ENCODE results near the gene FZD7.

DNA sequence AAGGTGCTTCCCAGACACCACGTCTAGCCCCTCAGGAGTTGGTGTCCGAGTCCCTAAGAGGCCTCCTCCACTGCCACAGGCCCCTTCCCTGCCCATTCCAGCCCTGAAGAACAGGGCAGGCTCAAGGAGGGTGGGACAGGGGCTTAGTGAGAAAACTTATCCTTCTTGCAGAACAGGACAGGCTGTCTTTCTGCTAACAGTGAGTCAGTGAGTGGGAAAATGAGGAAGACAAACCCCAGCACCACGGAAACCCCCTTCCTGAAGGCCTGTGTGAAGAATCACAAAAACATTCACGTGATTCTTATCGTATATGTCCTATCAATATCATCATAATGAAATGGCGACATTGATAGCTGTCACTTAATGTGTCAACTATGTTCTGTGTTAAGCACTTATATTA is 9.8 kb downstream of the FZD7 start:
- TF ChIP-seq, protein P1, sequence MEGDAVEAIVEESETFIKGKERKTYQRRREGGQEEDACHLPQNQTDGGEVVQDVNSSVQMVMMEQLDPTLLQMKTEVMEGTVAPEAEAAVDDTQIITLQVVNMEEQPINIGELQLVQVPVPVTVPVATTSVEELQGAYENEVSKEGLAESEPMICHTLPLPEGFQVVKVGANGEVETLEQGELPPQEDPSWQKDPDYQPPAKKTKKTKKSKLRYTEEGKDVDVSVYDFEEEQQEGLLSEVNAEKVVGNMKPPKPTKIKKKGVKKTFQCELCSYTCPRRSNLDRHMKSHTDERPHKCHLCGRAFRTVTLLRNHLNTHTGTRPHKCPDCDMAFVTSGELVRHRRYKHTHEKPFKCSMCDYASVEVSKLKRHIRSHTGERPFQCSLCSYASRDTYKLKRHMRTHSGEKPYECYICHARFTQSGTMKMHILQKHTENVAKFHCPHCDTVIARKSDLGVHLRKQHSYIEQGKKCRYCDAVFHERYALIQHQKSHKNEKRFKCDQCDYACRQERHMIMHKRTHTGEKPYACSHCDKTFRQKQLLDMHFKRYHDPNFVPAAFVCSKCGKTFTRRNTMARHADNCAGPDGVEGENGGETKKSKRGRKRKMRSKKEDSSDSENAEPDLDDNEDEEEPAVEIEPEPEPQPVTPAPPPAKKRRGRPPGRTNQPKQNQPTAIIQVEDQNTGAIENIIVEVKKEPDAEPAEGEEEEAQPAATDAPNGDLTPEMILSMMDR (IDR thresholded peaks at IDR 0.05), result no peak
- no peak for TF ChIP-seq POLR2A (IDR thresholded peaks at IDR 0.05)

Measured in thyroid gland (tissue), 4 donors.